ENCODE results near the gene AKAP6. TPM values are rescaled to one million over a fixed set of nuclear protein-coding genes. Genes with fewer than 3 reads are reported as not detected.

Gene AKAP6
- total and polyA plus RNA-seq, 9 donors = 25.4 to 87.1 (median 59.6) TPM

DNA sequence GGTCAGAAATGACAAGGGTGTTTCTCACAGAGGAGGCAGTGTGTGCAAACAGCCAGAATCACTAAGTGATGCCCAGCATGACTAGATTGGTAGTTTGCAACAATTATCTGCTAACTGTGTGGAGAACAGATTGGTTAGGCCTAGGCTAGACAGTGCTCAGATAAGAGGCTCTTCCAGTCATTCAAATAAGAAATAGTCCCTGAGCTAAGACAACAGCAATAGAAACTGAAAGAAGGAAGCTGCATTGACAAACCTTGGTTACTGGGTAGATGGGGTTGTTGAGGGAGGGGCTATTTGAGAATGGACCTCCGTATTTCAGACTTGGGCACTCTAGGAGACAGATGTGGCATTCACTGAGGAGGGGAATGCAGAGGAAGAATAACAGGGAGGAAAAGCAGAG lies 354.6 kb downstream of the AKAP6 start:
- H3K9me3 ChIP-seq (replicated peaks; ENCODE audit: control insufficient read depth, low read depth, low read length) = no peaks in the 10 kb centered on the region
- H3K27ac ChIP-seq (ENCODE audit: low read length) = no peak overlapping the region
- no peak overlapping the region for H3K4me3 ChIP-seq (ENCODE audit: low read length)
- no peaks in the 10 kb centered on the region for H3K27me3 ChIP-seq (ENCODE audit: control insufficient read depth, insufficient read depth, low read length)
- 89% methylated on average over 1 of the region's 1 CpG for WGBS (ENCODE audit: insufficient coverage)
- H3K4me1 ChIP-seq (ENCODE audit: control insufficient read depth, insufficient read depth, low read length) = no peaks in the 10 kb centered on the region
- H3K36me3 ChIP-seq (ENCODE audit: control insufficient read depth, insufficient read depth, low read length) = no peaks in the 10 kb centered on the region
- no peak for DNase-seq

- no CpG with 5 or more reads among the region's 2 CpGs for WGBS (ENCODE audit: insufficient coverage)
- no peaks in the 10 kb centered on the region for H3K4me1 ChIP-seq (ENCODE audit: control insufficient read depth, insufficient read depth, low read length)
- peaks cover 2% of the 10 kb centered on the region for H3K36me3 ChIP-seq (ENCODE audit: control insufficient read depth, insufficient read depth, low read length)
- H3K27ac ChIP-seq (ENCODE audit: low read length) = no peak overlapping the region
- no peaks in the 10 kb centered on the region for H3K9me3 ChIP-seq (replicated peaks; ENCODE audit: control insufficient read depth, low read depth, low read length)
- no peak overlapping the region for H3K4me3 ChIP-seq (ENCODE audit: low read length)
- DNase-seq = peak; percentile 62
- H3K27me3 ChIP-seq (ENCODE audit: control insufficient read depth, insufficient read depth, low read length) = no peaks in the 10 kb centered on the region
Observed at GRCh38 chr14:32688941-32689340, 359.8 kb downstream of the AKAP6 start.

DNA sequence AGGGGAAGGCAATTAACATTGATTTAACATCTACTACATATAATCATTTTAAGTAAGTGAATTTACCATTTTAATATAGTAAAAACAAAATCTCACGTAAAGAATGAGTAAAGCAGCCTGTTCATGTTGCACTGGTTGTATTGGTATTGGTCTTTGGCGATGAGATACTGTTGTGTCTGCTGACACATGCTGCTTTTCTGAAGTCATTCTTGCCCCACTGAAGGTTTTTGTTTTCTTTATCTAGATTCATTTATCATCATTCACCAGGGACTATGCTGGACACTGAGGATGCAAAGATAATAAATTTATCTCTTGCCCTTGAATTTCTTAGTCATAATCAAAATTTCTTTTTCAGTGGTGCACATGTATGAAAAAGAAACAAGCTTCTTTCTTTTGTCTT lies 363.3 kb downstream of the AKAP6 start:
- Histone ChIP-seq H3K9me3 (replicated peaks; ENCODE audit: control insufficient read depth, low read depth, low read length) (no peaks in the 10 kb centered on the region), H3K27ac (ENCODE audit: low read length) (no peak overlapping the region), H3K36me3 (ENCODE audit: control insufficient read depth, insufficient read depth, low read length) (peaks cover 7% of the 10 kb centered on the region), H3K4me1 (ENCODE audit: control insufficient read depth, insufficient read depth, low read length) (no peaks in the 10 kb centered on the region), H3K4me3 (ENCODE audit: low read length) (no peak overlapping the region), H3K27me3 (ENCODE audit: control insufficient read depth, insufficient read depth, low read length) (no peaks in the 10 kb centered on the region)
- WGBS (ENCODE audit: insufficient coverage) = no CpG with 5 or more reads among the region's 2 CpGs
- DNase-seq = no peak

GRCh38 chr14:32693114-32693513 lies 364.0 kb downstream of the AKAP6 start:
- Histone ChIP-seq H3K4me3 (ENCODE audit: low read length) (no peak overlapping the region), H3K4me1 (ENCODE audit: control insufficient read depth, insufficient read depth, low read length) (no peaks in the 10 kb centered on the region), H3K9me3 (replicated peaks; ENCODE audit: control insufficient read depth, low read depth, low read length) (no peaks in the 10 kb centered on the region), H3K27ac (ENCODE audit: low read length) (no peak overlapping the region), H3K27me3 (ENCODE audit: control insufficient read depth, insufficient read depth, low read length) (no peaks in the 10 kb centered on the region), H3K36me3 (ENCODE audit: control insufficient read depth, insufficient read depth, low read length) (peaks cover 7% of the 10 kb centered on the region)
- WGBS (ENCODE audit: insufficient coverage) = 63% methylated on average over 2 of the region's 3 CpGs
- no peak for DNase-seq

- 0% methylated on average over 1 of the region's 3 CpGs for WGBS (ENCODE audit: insufficient coverage)
- no peaks in the 10 kb centered on the region for H3K27me3 ChIP-seq (ENCODE audit: control insufficient read depth, insufficient read depth, low read length)
- no peaks in the 10 kb centered on the region for H3K4me1 ChIP-seq (ENCODE audit: control insufficient read depth, insufficient read depth, low read length)
Observed at GRCh38 chr14:32694795-32695449, 365.8 kb downstream of the AKAP6 start.

DNA sequence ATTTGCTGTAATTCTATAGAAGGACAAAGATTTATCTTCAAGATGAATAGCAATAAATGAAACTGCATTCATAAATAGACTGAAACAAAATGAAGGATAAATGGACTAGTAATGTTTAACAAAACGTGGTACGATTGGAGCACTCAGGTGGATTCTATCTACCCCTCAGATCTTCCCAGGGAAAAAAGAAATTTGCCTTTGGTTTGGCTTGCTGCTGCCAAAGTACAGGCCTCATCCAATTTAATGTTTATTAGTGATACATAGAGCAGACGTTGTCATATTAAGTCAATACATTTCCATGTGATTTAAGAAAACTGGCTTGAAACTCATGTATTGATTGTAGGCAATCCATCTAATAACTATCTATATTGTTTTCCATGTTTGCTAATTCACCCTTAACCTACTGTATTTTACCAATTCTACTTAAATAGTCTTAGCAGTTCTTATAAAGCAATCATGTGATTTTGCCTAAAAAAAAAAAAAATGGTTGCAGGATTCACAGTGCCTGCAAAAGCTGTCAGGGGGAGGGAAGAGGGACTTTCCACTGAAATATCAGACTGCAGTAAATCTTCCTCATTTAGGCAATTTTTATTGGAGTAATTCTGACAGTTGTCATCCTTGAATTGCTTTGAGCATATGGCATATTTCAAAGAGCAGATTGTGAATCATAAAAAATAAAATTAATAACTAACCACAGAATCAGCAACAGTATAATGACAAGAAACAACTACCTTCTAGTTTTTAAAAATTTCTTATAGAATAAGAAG lies 367.4 kb downstream of the AKAP6 start:
- Histone ChIP-seq H3K4me3 (ENCODE audit: low read length) (no peak overlapping the region), H3K27me3 (ENCODE audit: control insufficient read depth, insufficient read depth, low read length) (no peaks in the 10 kb centered on the region), H3K9me3 (replicated peaks; ENCODE audit: control insufficient read depth, low read depth, low read length) (no peaks in the 10 kb centered on the region), H3K36me3 (ENCODE audit: control insufficient read depth, insufficient read depth, low read length) (peaks cover 9% of the 10 kb centered on the region), H3K4me1 (ENCODE audit: control insufficient read depth, insufficient read depth, low read length) (no peaks in the 10 kb centered on the region), H3K27ac (ENCODE audit: low read length) (no peak overlapping the region)
- no CpG with 5 or more reads among the region's 3 CpGs for WGBS (ENCODE audit: insufficient coverage)
- DNase-seq = no peak

More at GRCh38 chr14:32694795-32695449, 365.8 kb downstream of the AKAP6 start:
- no peak for DNase-seq
- no peak overlapping the region for H3K27ac ChIP-seq (ENCODE audit: low read length)
- peaks cover 7% of the 10 kb centered on the region for H3K36me3 ChIP-seq (ENCODE audit: control insufficient read depth, insufficient read depth, low read length)
- no peaks in the 10 kb centered on the region for H3K9me3 ChIP-seq (replicated peaks; ENCODE audit: control insufficient read depth, low read depth, low read length)
- no peak overlapping the region for H3K4me3 ChIP-seq (ENCODE audit: low read length)

DNA sequence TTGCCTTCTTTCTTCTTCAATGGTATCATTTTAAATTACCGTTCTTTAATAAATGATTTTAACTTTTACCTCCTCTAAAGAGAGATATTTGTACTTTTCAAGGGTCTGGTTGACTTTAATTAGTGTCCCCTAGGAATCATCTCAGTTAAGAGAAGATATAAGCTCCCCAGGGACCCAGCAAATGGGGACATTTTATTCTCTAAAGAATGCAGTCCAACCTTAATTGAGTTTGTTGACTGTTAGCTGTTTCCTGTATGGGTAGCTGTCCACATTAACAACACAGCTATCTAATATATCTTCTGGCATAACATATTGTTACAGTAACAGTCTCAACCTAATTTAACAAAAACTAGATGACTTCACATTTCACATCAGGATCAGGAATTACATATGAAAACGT lies 368.0 kb downstream of the AKAP6 start:
- no CpG with 5 or more reads among the region's 2 CpGs for WGBS (ENCODE audit: insufficient coverage)
- Histone ChIP-seq H3K27ac (ENCODE audit: low read length) (no peak overlapping the region), H3K4me1 (ENCODE audit: control insufficient read depth, insufficient read depth, low read length) (no peaks in the 10 kb centered on the region), H3K36me3 (ENCODE audit: control insufficient read depth, insufficient read depth, low read length) (peaks cover 9% of the 10 kb centered on the region), H3K27me3 (ENCODE audit: control insufficient read depth, insufficient read depth, low read length) (no peaks in the 10 kb centered on the region), H3K9me3 (replicated peaks; ENCODE audit: control insufficient read depth, low read depth, low read length) (no peaks in the 10 kb centered on the region), H3K4me3 (ENCODE audit: low read length) (no peak overlapping the region)
- no peak for DNase-seq

DNA sequence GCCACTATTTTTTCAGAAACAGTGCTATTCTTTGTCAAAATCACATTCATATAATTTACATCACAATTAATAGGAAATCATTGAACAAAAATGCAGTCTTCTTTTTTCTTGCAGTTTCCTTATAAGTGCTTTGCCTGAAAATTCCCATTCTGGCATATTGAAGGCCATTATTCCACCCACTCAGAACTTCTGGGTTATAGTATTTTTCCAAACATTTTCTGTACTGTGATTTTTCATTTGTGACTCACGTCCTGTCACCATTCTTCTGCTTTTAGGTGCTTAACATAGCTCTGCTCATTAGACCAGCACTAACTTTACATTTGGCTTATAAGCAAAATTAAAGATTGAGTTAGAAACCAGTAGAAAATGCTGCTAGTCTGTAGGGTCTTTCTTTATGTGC lies 368.6 kb downstream of the AKAP6 start:
- no peaks in the 10 kb centered on the region for H3K9me3 ChIP-seq (replicated peaks; ENCODE audit: control insufficient read depth, low read depth, low read length)
- peaks cover 3% of the 10 kb centered on the region for H3K4me1 ChIP-seq (ENCODE audit: control insufficient read depth, insufficient read depth, low read length)
- H3K27ac ChIP-seq (ENCODE audit: low read length) = no peak overlapping the region
- no CpG with 5 or more reads among the region's 1 CpG for WGBS (ENCODE audit: insufficient coverage)
- peaks cover 9% of the 10 kb centered on the region for H3K36me3 ChIP-seq (ENCODE audit: control insufficient read depth, insufficient read depth, low read length)
- H3K27me3 ChIP-seq (ENCODE audit: control insufficient read depth, insufficient read depth, low read length) = no peaks in the 10 kb centered on the region
- H3K4me3 ChIP-seq (ENCODE audit: low read length) = no peak overlapping the region
- no peak for DNase-seq

DNA sequence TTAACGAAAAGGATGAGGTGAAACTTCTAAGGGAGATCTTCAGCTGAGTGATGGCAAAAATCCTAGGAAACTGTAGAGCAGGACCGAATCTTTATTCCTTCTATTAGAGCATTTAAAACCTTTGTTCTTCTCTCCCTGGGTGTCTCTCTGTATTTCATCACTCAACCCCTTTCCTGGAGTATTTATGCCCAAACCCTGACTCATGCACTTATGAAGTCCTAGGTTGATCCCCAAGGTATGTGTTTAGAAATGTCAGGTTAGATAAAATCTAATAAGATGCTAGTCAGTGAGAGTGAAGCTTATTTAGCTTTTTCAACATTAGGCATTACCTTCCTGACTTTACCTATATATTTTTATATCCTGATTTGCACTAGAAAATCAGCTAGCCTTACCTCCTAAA lies 369.7 kb downstream of the AKAP6 start:
- no peaks in the 10 kb centered on the region for H3K9me3 ChIP-seq (replicated peaks; ENCODE audit: control insufficient read depth, low read depth, low read length)
- WGBS (ENCODE audit: insufficient coverage) = no CpG with 5 or more reads among the region's 2 CpGs
- no peak overlapping the region for H3K27ac ChIP-seq (ENCODE audit: low read length)
- peaks cover 7% of the 10 kb centered on the region for H3K36me3 ChIP-seq (ENCODE audit: control insufficient read depth, insufficient read depth, low read length)
- no peak overlapping the region for H3K4me3 ChIP-seq (ENCODE audit: low read length)
- H3K4me1 ChIP-seq (ENCODE audit: control insufficient read depth, insufficient read depth, low read length) = peaks cover 9% of the 10 kb centered on the region
- DNase-seq = no peak
- no peaks in the 10 kb centered on the region for H3K27me3 ChIP-seq (ENCODE audit: control insufficient read depth, insufficient read depth, low read length)

- H3K9me3 ChIP-seq (replicated peaks; ENCODE audit: control insufficient read depth, low read depth, low read length) = no peaks in the 10 kb centered on the region
- H3K4me3 ChIP-seq (ENCODE audit: low read length) = no peak overlapping the region
- no peaks in the 10 kb centered on the region for H3K27me3 ChIP-seq (ENCODE audit: control insufficient read depth, insufficient read depth, low read length)
- H3K4me1 ChIP-seq (ENCODE audit: control insufficient read depth, insufficient read depth, low read length) = peaks cover 15% of the 10 kb centered on the region
- no peak overlapping the region for H3K27ac ChIP-seq (ENCODE audit: low read length)
- no peak for DNase-seq
- no CpG with 5 or more reads among the region's 2 CpGs for WGBS (ENCODE audit: insufficient coverage)
- H3K36me3 ChIP-seq (ENCODE audit: control insufficient read depth, insufficient read depth, low read length) = peaks cover 2% of the 10 kb centered on the region
Observed at GRCh38 chr14:32701475-32701874, 372.4 kb downstream of the AKAP6 start.

Measured in muscle of leg (tissue), 11 donors.